HG02884 (cell line): ENCODE measurements around the gene ENO4.

Experiments
- ATAC-seq: cut with Tn5 transposase; IDR thresholded peaks from one replicate; pipeline ENCODE4 v1.9.1; 2021; ENCODE audit warnings: mild to moderate bottlenecking, moderate library complexity; ENCODE audit not compliant: unreplicated experiment

Gene ENO4

GRCh38 chr10:116909307-116909706 lies 60.0 kb downstream of the ENO4 start:
- no peak for ATAC-seq

- no peak for ATAC-seq
Measured at GRCh38 chr10:116910910-116911309, 61.6 kb downstream of the ENO4 start.

GRCh38 chr10:116912162-116912561 lies 62.9 kb downstream of the ENO4 start:
- no peak for ATAC-seq

GRCh38 chr10:116913695-116914094 lies 64.4 kb downstream of the ENO4 start:
- ATAC-seq, result no peak

GRCh38 chr10:116915340-116915739 lies 66.0 kb downstream of the ENO4 start:
- ATAC-seq, result no peak

DNA sequence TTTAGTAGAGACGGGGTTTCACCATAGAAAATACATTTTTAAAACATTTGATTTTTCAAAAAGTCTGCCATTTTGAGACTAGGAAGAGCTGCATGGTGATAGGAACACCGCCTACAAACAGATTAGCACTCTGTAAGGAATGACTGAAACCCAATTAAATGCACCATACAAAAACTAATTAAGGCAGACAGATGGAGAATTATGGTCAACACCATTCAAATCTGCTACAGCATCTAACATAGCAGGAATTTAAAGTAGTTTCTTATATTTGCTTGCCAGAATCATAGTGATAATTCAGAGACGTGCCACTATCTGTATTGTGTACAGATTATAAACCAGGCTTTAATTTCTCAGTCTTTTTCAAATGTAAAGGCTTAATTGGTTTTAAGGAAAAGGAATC lies 68.2 kb downstream of the ENO4 start:
- no peak for ATAC-seq

GRCh38 chr10:116918583-116918982 lies 69.3 kb downstream of the ENO4 start:
- ATAC-seq, result no peak

GRCh38 chr10:116919164-116919563 lies 69.9 kb downstream of the ENO4 start:
- ATAC-seq, result no peak

- ATAC-seq, result no peak
Measured at GRCh38 chr10:116919706-116920105, 70.4 kb downstream of the ENO4 start.

DNA sequence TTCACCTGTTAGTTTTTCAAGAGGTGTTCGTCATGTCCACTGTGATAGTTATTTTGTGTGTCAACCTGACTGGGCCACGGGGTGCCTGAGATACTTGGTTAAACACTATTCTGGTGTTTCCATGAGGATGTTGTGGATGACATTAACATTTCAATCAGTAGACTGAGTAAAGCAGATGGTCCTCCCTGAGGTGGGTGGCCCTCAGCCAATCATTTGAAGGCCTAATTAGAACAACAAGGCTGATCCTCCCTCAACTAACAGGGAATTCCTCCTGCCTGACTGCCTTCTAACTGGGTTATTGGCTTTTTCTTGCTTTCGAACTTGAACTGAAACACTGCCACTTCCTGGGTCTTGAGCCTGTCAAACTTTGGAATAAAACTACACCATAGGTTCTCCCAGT lies 75.8 kb downstream of the ENO4 start:
- no peak for ATAC-seq

GRCh38 chr10:116926426-116926825 lies 77.1 kb downstream of the ENO4 start:
- ATAC-seq, result no peak

DNA sequence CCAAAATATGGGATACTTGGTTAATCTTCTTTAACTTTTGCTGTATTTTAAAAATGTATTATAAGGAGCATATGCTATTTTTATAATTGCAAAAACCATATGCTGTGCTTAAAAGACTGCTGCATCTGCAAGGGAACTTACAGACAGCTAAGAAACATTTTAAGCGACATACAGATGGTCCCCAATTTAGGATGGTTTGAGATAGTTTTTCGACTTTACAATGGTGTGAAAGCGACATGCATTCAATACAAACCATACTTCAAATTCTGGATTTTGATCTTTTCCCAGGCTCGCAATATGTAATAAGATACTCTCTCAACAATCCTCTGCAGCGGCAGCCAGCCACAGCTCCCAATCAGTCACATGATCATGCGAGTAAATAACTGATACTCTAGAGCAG lies 82.5 kb downstream of the ENO4 start:
- no peak for ATAC-seq
